DMS114 treated with DMSO at 0.1 percent for 48 hours (cell line): ENCODE results near the gene CSMD2.

Source experiments
- DNase-seq: peaks from one replicate; lab custom pipeline; 2025; ENCODE audit not compliant: unreplicated experiment; lab: John Stamatoyannopoulos, UW

The CSMD2 gene

DNA sequence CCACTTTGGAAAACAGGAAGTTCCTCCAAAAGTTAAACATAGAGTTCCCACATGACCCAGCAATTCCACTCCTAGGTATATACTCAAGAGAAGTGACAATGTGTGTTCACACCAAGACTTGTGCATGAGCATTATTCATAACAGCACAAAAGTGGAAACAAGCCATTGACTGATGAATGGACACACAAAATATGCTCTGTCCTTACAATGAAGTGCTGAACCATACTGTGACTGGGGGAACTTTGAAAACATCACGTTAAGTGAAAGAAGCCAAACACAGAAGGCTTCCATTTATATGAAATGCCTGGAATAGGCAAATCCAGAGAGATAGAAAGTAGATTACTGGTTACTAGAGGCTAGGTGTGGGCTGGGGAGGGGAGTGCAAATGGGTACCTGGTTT lies 542.3 kb downstream of the CSMD2 start:
- DNase-seq: no peak

DNA sequence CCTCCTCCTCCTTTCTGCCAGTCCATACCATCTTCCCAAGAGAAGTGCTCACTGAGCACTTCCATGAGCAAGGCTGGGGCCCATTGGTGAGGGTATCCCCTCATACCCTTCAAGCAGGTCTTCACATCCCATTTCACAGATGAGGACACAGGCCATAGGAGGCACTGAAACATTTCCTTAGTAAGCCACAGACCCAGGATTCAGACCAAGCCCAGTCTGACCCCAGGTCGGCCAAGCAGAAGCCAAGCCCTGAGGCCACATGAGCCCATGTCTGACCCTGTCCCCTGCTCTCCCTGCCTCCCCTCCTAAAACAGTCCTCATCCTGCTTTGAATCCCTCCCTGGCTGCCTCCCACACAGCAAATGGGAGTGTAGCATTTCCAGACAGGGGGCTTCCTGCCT lies 546.4 kb downstream of the CSMD2 start:
- no peak for DNase-seq

DNA sequence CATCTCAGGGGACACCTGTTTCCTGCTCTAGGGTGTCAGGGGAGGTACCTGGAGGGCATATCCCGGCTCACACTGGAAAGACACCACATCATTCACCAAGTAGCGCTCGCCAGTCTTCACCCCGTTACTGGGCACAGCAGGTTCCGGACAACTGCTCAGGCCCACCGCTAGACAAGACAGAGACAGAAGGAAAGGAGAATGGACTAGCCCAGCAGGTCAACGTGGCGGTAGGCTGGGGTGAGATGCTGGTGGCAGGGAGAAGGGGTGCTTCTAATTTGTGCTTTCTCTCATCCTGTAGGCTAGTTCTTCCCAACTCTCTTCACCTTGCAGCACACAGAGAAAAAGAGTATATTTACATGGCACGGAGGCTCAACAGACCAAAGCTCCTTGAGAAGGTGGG lies 547.6 kb downstream of the CSMD2 start:
- DNase-seq: no peak

DNA sequence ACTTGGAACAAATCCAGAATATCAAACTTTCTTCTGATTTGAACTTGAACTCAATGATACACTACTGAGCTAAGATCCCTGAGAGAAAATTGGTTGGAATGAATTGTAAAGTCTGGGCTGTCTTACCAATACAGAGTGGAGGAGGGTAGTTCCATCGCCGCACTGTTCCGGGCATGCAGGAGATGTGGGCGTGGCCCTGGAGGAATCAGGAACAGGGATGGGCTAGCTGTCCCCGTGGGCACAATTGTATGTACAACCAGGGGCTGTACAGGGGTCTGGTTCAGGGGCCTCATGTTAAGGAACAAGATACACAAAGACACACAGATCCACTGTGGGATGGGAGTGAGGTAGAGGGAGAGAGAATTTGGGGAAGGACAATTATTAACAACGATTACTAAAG lies 548.2 kb downstream of the CSMD2 start:
- DNase-seq: no peak

DNA sequence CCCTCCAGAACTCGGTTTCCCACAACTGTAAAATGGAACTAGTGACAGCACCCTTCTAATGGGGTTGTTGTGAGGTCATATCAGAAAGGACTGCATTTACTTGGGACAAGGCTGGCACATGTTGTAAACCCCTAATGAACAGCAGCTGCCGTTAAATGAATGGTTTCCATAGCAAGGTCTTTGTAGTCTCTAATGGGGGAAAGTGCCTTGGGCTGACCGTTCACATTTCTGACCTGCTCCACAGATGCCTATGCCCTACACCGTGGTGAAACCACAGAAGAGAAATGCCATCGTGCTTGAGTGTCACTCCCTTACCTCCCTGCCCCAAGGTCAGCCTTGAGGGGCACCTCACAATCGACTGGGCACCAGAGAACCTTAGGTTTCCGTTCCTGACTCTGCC lies 549.5 kb downstream of the CSMD2 start:
- DNase-seq: no peak

DNA sequence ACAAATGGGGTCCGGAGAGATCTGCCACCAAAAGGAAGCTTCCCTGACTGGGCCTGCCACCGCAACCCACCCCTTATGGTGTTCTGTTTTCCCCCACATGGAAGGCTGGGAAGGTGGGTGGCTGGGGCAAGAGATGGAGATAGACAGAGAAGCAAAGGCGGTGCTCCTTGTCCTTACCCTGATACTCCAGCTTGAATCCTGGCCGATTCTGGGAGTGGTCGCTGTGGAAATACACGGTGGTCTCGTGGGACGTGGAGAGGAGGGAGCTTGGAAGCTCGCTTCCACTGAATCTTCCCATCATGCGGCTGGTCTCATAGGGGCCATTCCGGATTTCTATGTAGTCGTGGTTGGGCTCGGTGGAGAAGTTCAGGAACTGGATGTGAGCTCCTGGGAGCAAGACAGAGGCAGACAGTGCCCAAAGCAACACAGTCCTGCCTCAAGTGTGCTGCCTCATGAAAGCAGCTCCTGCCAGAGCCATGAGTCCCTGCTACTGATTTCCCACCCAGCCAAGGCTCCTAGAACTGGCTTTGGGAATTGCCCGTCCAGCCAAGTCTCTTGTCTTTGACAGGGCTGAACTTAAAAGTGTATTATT lies 554.1 kb downstream of the CSMD2 start:
- DNase-seq: no peak

DNA sequence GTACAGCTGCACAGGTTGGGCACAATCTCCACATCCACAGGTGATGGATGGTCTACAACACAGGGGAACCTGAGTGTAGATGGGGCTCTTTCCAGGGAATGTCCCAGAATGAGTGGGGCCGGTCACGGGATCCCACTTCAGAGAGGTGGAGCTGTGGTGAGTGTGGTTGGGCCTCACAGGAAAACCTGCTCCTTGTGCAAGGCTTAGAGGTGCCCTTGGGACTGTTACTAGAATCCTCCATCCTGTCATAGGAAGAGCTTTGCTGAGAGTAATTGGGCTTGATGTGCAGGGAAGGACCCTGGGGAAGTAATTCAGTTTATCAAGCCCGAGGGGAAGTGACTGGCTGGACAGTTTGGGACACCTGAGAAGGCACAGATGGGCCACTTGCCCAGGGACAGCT lies 554.6 kb downstream of the CSMD2 start:
- DNase-seq: no peak

DNA sequence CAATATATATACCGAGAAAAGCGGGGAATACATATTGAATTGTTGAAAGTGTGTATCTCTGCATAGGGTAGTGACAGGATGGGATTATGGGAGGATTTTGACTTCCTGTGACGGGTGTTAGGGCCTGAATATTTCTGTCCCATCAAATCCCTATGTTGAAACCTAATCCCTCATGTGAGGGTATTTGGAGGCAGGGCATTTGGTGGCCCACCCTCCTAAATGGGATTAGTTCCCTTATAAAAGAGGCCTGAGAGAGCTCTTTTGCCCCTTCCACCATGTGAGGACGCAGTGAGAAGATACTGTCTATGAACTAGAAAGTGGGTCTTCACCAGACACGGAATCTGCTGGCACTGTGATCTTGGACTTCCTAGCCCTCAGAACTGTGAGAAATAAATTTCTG lies 555.3 kb downstream of the CSMD2 start:
- no peak for DNase-seq

DNA sequence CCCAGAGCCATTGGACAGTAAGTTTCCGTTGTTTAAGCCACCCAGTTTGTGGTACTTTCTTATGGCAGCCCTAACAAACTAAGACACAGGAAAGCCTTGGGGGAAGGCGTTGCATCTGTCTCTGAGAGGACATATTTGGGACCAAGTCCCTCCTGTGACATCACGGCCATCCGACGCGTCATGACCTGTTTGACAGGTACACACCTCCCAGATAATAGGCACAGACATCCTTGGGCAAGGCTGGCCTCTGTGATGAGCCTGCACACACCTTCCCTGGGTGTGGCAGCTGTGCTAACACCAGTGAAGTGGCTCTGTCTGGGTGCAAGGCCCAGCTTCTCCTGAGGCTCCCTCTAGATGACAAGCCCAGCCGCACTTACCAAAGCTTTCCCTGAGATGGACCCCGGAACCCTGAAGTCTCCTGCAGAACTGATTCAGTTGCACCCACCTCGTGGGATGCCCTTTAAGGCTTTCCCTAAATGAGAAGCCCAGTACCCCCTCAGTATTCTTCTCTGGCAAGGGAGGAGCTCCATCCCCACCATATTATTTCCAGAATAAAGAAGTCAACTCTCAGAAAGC lies 556.1 kb downstream of the CSMD2 start:
- DNase-seq: no peak

DNA sequence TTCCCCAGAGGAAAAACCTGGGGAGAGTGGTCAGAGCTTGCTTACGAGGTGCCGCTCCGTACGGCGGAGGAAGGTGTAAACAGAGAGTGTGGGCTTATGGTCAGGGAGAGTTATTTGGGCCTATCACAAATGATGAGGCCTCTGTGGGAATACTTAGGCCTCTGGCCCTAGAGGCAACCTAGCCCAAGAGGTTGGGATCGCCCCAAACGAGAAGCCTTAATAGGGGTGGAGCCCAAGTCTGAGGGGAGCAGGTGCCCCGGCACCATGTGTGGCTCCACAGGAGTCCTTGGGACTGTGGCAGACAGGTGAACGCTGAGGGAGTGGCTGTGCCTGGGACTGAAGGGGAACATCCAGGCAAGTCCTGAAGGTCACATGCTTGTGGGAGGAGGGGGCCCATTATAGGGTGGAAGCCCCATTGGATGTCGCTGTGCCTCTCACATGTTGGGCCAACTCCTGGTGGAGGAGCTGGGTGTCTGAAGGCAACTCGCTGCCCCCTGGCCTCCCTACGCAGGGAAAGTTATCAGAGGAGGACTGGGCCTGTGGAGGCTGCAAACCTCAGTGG lies 557.5 kb downstream of the CSMD2 start:
- DNase-seq: no peak

DNA sequence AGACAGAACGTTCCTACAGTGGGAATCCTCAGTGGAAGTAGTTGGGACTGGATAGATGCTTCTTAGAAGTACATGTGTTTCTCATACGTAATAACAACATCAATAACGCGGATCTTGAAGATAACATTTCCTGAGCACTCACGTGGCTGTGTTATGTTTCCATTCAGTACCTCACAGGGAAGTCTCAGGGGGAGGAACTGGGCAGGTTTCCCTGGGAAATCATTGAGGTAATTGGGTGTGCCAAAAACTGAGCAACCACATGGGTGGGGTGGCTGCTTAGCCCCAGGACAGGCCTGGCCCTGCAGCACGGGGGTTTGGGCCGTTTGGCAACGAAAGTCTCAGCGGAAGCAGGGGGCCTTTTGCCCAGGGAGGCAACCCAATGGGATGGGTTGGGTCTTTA lies 558.8 kb downstream of the CSMD2 start:
- DNase-seq: no peak

DNA sequence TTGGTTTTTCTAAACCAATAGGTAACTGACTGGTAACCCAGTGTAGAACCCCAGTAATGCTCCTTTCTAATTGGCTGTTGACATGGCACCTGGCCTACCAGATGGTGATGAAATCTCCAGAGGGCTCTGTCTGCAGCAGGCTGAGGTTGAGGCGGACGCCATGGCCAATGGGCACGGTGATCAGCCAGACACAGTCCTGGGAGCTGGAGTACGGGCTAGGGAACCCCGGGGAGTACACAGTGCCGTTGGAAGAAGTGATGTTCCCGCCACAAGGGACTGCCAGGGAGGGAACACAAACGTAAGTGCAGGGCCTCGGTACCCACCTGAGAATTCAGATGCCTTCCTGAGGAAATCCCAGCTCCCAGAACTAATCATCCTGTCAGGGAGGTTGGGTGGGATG lies 562.8 kb downstream of the CSMD2 start:
- no peak for DNase-seq

DNA sequence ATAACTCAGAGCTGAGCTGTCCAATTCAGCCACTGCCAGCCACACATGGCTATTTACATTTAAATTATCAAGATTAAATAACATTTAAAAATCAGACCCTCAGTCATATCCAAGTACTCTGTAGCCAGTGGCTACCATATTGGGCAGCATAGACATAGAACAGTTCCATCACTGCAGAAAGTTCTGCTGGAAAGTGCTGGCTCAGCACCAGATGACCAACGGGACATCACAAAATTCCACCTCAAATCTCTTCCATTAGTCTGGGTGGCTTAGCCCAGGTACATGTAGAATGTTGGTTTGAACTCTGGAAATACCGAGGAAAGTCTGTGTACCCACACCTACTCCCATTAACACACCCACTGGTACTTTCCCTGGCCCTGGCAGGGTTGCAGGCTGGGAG lies 563.3 kb downstream of the CSMD2 start:
- DNase-seq: no peak

DNA sequence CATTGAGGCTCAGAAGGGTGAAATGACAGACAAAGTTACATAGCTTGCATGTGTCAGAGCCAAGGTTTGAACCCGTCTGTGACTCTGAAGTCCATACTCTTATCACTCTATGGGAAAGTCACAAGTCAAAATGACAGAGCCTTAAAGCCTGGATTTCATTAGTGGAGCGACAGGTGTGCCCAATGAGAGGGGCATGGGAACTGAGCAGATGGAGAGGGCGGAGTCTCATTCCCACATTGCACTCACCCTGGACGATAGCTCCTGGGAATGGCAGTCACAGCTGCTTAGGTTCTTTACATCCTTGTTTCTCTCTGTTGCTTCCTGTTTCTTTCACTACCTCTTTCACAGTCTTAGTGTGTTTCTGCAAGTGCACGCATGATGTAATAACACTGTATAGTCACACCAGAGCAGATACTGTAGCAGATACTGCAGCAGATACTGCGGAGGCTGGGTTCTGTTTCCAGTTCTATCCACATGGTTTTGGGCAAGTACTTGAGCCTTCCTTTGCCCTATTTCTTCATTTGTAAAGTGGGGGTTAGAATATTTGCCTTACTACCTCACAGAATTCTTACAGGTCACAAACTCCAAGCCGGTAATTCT lies 565.4 kb downstream of the CSMD2 start:
- no peak for DNase-seq

DNA sequence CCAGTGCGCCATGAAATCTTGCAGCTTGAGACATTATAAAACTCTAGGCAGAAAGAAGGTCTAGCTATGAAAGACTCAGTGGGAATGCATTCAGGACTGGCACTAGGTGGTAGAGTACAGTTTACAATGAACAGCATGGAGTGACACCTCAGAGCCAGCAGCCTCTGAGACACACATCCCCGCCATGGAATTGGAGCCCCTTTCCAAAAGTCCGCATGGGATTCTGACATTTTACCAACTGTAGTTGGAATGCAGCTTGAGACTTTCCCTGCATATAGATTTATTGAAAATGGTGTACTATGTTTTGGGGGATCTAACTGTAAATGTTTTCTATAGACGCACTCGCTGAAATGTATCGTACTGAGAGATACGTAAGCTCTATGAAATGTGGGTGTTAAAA lies 576.3 kb downstream of the CSMD2 start:
- no peak for DNase-seq

DNA sequence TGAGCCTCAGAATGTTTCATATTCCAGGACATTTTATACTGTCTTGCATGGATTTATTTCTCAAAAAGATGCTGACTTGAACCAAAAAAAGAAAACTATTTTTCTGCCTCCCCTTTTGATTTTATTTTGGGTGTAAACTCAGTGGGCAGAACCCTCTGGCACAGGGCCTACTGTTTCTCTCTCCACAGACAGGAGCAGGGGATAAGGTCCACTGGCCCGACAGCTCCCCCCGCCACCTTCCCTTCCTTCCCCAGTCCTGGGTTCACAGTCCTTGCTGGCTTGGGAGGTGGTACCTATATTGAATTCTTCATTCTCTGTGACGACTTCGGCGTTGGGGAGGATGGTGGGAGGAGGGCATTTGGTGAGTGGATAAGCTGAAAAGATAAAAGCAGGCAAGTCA lies 578.2 kb downstream of the CSMD2 start:
- no peak for DNase-seq

DNA sequence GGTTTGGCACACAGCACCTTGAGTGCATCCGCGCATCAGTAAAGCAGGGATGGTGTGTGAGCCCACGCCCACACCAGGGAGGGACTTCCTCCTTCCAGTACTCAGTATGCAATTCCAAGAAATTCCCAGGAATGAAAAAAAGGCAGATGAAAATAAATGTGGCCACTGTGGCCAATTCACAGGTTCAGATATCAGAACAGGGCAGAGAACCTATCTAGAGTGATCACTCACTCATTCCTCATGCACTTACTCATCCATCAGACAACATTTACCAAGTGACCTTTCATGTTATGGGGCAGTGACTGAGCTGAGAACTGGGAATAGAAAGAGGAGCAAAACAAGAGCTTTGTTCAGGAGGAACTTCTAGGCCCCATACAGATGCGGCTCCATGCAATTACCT lies 578.9 kb downstream of the CSMD2 start:
- DNase-seq: no peak

DNA sequence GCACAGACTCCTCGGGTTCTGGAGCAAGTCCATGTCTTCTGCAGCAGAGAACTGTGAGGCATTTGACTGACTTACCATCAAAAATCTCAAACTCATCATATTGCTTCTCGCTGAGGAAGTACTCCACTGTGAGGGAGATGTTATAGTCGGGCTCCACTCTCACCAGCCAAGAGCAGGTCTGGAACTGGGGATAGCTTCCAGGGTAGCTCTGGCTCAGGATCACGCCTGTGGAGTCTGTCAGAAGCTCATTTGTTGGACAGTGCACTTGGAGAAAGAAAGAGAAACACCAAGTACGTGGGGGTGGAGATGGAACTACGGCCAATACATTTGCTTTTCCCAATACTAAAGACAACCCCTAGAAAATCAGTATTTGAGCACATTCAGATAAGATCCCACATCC lies 581.5 kb downstream of the CSMD2 start:
- DNase-seq: no peak

DNA sequence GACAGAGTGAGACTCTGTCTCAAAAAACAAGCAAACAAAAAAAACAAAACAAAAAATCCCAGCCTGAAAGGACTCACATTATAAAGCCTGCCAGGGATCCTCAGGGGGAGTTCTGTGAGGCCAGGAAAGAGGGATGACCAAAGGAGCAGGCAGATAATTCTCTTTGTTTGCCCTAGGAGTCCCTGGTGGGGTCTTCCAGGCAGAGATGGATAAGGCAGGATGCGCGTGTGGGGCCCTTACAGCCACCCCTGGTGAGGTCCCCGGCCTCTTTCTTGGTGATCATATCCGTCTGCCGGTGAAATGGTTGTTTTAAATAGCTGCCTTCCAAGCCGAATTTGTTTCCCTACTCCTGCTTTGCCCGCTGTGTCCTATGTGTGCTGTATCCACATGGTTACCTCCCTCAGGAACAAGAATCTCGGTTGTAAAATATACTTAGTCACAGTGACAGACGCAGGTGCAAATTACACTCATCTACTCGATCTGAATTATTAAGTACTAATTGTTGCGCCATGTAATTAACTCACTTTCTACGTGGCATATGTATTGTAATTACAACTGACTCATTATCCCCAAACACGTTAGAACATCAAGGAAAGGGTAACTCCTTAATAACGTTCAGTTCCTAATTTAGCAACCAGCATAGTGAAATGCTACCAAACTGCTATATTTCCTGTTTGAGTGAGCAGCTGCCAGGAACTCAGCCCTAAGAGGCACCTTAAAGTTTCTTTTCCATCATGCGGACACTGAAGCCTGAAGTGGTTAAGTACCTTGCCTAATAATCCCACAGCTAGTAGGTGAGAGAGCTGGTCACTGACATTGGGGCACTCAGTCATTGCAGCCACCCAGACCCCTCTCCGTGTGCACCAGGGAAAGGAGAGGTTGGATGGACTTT lies 586.2 kb downstream of the CSMD2 start:
- no peak for DNase-seq

DNA sequence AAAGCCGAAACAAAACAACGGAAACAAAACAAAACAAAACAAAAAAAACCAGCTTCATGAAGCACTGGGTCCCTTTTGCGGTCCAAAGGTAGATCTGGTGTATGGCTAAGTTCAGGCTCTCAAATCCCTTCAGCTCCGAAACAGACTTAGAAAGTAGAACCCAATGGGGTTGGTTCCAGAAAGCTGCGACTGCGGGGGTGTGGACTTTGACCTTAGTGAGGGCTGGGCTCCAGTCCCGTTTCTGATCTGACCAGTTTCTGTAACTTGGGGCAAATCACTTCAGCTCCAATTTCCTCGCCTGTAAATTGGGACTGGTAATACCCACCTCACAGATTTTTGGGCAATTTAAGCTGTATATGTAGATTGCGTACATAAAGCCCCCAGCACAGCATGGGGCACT lies 587.4 kb downstream of the CSMD2 start:
- DNase-seq: no peak

DNA sequence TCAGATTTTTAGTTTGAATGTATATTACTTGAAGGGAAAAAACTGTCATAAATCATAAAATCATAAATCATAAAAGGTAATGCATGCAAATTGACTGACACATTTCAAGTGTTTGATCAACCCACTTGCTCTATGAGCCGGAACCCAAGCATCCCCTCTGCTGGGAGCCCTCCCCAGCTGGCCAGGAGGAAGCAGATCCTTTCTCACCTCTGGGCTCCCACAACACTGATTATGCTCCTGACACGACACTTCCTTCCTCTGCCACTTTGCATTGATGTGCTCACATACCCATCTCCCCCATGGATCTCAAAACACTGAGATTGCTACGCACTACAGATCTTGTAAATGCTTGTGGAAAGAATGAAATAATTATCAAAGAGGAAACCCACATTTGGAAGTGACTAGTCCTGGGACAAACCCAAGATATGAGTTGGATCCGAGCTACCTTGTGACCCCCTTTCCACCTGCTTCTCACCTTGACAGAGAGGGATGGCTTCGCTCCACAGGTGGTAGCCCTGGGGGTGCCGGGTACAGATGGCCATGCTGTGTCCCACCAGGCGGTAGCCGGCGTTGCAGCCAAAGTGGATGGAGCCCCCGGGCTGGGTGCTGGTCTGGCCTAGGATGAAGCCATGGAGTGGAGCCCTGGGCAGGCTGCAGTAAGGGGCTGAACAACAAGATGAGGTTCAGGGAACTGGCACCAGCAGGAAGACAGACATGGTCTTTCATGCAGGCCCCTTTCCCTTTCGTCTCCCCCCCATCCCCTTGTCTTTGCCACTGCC lies 588.0 kb downstream of the CSMD2 start:
- DNase-seq: no peak
